ENCODE measurements around the gene CPNE9.

CPNE9 gene, protein sequence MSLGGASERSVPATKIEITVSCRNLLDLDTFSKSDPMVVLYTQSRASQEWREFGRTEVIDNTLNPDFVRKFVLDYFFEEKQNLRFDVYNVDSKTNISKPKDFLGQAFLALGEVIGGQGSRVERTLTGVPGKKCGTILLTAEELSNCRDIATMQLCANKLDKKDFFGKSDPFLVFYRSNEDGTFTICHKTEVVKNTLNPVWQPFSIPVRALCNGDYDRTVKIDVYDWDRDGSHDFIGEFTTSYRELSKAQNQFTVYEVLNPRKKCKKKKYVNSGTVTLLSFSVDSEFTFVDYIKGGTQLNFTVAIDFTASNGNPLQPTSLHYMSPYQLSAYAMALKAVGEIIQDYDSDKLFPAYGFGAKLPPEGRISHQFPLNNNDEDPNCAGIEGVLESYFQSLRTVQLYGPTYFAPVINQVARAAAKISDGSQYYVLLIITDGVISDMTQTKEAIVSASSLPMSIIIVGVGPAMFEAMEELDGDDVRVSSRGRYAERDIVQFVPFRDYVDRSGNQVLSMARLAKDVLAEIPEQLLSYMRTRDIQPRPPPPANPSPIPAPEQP

DNA sequence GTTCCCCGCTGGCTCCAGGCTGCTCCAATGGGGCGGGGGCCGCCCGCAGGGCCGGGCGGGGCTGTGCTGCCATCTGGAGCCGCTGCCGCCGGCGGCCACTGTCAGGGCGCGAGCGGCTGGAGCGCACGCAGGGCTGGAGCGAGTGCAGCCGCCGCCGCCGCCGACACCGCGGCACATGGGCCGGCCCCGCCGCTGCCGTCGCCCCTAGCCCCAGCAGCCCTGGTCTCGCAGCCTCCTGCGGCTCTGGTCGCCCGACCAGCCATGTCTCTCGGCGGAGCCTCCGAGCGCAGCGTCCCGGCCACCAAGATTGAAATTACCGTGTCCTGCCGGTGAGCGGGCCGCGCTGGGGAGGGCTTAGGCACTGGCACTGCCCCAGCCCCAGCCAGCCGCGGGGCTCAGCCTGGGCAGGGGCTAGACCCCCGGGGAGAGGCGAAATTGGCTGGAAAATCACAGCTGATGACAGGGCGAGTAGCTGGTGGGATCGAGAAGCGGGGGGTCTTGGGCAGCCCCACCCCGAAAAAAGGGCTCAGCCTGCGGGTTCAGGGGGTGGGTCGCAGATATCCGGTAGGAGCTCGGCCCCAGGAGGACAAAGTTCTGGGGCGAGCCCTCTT lies at the start of gene CPNE9:
CPNE9 (plus strand) TSS at position 98 of the 611 bp plus-strand sequence; CDS start at position 262, 164 bp downstream.
- DNase-seq, result no peak

DNA sequence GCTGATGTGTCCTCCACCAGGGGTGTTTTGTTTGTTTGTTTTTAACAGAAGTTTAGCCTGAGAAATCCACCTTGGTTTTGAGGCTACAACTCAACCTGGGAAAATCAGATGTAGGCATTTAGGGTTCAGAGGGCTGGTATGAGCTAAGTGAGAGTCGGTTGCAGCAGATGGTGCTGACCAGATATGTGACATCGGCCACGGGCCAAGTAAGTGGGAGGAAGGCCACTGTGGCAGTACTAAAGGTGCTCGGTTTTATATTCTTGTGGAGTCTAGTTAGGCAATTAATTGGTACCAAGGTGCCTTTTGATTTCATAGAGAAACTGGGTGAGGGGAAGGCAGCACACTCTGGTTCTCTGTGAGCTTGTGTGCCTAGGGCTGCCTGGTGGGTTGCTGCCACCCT lies 43.8 kb upstream of the CPNE9 start:
- DNase-seq, result no peak

DNA sequence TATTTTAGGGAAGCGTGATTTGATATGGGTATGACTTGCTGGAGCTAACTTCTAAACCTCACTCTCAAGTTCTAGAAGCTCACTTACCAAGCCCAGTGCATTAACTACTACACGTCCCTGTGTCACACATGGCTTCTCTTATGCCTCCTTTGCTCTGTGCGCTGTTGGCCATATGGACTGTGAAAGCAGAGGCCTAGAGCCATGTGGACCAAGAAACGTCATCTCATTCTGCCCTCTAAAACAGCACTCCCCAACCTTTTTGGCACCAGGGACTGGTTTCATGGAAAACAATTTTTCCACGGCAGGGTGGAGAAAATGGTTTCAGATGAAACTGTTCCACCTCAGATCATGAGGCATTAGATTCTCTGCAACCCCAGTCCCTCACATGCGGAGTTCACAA lies 42.7 kb upstream of the CPNE9 start:
- DNase-seq, result no peak

DNA sequence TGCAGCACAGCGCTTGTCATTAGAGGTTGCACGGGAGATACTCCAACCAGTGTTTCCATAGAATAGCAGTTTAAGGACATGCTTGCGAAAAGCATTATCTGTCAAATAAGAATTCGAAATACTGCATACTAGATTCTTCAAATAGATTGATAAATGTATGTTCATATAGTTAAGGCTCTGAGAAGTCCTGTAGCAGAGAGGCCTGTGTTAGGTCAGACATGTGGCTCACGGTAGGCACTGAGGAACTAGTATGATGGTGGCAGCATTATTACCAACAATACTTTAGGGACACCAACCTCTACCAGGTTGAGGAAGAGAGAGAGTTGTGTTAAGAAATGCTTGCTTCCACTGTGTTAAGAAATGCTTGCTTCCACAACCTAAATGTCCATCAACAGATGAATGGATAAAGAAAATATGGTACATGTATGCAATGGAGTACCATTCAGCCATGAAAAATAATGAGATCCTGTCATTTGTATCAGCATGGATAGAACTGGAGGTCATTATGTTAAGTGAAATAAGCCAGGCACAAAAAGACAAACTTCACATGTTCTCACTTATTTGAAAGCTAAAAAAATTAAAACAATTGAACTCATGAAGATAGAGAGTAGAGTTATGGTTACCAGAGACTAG lies 39.4 kb upstream of the CPNE9 start:
- DNase-seq, result no peak

DNA sequence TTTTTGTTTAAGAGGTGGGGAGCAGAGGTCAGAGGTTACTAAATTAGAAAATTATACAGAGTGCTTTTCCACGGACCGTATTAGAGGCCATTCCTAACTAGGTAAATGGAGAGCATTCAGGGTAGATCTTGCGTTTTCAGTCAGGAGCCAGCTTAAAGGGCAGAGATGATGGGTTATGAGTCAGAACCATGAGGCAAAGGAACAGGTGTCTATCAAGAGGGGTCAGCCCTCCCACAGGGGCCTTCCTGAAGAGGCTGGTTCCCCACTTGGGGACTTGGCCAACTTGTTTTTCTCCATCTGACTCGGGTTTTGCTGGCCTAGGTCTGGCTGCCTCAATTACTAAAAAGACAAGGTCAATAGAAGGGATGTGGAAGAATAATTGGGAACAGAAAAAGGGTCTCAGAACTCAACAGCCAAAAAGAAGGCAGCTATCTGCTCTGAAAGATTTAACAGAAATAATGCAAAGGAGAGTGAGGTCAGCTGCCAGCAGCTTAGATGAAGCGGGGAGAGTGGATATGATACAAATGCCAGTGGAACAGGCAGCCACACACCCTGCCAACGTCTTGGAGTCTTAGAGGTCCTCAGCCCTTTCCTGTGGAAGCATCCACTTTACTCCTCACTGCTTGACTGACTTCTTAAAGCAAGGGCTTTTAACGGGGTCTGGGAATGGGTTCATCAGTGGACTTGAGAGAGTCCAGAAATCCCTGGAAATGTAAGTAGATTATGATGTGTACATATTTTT lies 36.8 kb upstream of the CPNE9 start:
- no peak for DNase-seq

DNA sequence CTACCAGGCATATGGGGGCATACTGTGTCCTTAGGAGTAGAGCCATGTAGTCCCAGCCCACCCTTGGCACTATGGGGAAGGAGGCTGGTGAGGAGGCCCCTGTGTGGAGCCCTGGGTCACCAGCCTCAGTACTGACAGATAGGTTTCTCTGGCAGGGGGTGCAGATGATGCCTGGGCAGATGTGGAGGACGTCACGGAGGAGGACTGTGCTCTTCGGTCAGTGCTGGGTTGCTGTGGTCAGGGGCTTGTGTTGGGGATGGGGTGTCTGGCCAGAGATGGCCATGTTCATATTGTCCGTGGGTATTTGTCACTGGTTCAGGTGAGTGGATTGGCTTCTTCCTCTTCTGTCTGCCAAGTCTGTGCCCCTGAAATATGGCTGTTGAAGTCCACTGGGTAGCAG lies 34.4 kb upstream of the CPNE9 start:
- DNase-seq, result no peak

DNA sequence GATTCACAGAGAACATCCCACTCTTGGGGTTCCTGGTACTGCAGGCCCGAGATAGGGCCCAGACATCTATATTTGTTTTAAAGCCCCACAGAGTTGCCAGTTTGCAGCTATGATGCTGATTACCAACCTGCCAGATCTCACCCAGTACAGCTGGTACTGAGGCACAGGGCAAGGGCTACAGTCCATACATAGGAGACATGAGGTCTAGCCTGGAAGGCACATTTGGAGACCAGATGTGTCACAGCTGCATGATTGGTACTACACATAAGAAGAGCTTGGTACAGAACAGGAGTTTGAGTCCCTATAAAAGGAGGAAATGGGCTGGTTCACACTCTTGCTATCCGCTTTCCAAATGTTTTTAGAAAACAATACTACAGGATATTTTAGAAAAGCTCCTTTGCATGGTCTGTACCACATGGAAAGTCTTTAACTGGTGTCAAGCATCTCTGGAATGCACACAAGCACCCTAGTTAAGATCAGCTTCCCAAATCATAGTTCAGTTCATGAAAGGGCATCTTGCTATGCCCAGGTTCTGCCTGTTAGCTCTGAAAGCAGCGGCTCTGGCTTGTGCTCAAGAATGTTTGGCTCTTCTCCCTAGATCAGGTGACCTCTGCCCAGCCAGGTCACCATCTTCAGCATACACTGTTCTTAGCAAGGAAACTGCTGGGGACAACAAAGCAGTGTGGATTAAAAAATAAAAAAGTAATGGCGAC lies 33.8 kb upstream of the CPNE9 start:
- DNase-seq, result no peak

DNA sequence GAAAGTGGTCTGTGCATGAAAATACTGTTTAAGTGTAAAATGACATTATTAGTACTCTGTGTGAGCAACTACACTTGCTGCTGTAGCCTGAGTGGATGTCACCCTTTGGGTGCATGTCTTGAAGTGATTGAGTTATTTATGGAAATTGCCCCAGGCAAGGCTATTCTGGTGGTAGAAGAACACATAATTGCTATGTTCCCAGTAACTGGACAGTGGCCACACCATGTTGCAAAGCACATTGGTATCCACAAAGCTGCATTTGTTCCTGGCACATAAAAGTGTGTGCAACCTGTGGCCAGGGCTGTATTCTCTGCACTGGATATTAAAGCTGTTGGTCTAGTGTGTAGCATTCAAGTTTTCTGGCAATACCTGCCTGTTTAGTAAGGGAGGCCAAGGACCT lies 30.6 kb upstream of the CPNE9 start:
- DNase-seq, result no peak

DNA sequence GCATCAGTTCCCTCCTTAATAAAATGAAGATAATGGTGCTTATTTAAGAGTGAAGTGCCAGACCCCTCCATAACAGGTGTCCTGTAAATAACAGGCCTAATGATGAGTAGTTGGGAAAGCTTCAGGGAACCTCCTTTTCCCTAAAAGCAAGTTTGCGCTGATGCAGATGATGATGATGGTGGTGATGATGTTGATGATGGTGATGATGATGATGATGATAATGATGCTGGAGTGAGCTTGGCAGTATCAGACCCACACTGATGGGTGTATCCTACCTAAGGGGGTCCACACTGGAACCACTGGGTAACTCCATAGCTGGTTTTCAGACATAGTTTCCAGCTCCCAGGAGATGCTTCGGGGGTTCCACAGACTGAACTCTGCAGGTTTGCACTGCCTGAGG lies 29.9 kb upstream of the CPNE9 start:
- no peak for DNase-seq

DNA sequence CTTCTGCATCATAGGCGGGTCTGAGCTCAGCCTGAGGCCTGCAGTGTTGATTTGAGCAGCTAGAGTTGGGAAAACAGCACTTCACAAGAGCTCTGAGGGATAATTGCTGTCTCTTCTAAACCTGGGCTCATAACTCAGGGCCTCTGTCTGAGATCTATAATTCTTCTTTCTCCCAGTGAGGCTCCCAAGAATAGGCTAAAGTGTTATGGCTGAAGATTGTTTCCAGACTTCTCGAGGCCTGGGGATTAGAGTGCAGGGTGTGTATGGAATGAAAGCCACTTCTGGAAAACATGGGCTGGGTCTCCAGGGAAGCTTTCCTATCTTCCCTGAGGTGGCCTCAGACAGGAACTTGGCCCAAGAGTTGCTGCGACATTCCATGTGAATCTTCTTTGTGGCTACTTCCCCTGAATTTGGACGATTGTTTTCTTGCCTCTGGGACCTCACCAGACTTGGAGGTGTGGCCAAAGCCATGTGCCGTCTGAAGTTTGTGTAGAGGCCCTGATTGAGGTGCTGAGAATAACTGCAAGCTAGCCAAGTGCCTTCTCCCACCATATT lies 27.8 kb upstream of the CPNE9 start:
- DNase-seq, result no peak

DNA sequence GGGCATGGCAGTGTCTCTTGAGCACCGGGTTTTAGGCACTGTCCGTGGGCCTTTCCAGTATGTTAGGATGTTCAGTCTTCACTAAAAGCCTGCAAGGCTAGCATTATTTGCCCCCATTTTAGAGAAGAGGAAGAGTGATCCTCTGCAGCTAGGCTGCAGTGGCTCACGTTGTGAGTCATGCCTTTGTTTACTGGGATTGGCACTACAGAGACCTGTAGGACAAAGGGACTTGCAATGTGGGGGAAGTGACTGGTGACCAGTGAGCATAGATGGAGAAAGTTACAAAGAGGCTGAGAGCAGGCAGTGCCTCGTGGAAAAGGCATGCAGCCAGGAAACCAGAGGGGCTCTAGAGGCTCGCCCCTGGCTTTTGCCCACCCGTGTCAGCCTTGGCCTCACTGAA lies 26.8 kb upstream of the CPNE9 start:
- DNase-seq, result no peak

DNA sequence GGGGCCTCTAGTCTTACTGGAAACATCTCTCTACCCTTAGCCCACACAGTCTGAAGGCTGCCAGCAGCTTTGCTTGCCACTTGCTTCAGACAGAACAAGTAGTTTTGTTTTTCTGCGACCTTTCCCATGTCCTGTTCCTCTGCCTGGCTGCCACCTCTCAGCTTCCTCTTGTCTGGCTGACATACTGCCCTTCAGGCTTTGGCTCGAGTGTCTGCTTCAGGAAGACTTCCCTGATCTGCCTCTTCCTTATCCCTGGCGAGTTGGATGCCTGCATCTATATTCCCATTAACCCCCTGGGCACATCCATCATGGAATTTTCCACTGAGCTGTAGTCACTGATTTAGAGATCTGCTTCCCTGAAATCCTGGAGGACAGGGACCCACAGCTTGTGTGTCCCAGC lies 25.1 kb upstream of the CPNE9 start:
- DNase-seq, result no peak

DNA sequence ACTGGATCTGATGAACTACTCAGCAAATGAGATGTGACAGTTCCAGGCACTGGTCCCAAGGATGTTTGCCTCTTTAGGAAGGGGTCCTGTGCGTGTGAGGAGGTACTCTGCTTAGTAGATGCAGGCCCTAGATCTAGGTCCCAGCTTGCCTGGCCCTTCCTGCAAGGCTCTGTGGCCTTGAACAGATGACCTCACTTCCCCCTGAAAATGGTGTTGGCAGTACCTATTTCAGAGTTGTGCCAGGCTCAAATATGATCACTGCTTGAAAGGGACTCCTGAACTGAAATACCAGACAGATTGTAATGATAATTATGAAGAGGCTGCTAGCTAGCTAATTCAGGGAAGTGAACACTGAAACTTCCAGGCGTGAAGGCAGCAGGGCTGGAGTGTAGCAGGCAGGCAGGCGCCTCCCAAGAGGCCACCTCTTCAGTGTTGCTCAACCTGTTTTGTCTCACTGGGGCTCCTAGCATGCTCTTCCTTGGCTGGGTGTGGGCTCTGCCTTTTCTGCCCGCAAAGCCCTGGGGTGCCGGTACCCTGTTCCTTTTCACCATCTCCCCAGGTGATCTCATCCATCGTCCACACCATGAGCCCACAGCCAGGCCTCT lies 24.1 kb upstream of the CPNE9 start:
- DNase-seq, result no peak

DNA sequence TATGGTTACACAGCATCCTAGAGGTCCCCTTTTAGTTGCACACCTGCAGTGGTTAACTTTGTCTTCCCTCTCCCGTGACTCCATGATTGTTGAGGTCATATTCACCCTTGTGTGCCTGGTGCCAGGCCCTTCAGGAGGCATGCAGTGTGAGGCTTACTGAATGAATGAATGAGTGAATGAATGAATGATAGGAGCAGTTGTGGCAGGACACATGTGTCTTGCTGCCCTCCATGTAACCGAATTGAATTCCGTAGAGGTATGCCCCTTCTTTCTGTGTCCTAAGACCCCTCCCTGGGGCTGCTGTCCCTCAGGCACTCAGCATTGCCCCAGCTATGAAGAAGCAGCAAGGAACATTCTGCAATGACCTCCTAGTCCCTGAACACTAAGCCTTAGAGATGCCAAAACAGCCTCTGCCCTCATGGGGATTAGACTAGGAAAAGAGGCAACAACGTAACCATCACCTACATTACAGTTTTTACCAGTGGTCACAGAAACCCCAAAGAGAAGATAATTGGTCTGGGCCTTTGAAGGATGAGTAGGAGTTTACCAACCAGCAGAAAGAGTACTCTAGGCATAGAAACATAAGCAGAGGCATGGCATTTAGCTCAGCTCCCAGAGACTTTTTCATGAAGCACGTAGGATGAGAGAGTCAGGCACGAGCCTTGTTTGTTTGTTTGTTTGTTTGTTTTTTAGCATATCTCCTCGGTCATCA lies 22.5 kb upstream of the CPNE9 start:
- no peak for DNase-seq

DNA sequence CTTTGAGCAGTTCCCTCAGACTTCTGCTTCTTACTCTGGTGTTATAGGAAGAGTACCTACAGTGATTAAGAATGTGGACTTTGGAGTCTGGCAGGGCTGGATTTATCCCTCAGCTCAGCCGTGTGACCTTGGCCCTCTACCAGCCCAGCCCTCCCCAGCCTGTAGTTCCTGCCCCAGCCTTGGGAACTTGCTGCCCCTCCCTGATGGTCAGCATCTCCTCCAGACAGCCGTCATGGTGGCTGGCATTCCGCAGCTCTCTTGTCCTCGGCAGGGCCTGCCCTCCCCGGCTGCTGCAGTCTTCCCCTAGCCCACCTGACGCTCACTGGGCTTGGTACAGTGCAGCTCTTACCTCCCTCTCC lies 21.9 kb upstream of the CPNE9 start:
- no peak for DNase-seq

DNA sequence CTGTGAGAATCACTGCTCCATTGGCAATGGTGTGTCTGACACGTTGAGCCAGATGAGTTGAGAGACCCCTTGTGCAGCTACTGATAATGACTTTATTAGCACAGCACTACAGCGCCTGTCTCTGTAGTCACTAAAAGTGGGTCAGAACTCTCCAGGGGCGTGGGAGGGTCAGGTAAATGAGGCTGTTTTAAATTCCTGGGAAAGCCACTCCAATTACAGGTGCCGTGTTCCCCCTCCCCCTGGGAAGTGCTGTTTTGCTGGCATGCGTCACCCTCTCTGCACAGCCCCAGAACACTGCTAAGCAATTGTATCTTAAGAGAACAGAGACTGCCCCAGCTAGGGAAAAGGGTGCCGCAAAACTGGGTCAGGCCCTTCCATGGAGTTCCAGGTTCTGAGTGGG lies 21.5 kb upstream of the CPNE9 start:
- DNase-seq, result no peak

DNA sequence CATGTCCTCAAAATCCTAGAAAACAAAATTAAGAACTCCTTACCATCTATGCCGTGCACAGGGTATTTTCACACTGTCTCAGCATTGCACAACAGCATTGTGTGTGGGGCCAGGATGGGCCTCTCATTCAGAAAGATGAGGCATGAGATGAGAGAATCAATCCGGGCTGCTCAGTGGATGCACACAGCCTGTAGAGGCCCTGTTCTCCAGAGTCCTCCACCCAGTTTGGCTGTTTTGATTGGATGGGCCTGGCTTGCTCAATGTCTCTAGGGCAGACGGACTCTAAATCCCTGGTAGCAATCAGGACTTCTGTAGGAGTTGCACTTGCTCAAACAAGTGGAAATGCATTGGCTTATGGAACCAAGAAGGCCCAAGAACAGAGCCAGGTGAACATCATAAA lies 20.2 kb upstream of the CPNE9 start:
- DNase-seq, result no peak

DNA sequence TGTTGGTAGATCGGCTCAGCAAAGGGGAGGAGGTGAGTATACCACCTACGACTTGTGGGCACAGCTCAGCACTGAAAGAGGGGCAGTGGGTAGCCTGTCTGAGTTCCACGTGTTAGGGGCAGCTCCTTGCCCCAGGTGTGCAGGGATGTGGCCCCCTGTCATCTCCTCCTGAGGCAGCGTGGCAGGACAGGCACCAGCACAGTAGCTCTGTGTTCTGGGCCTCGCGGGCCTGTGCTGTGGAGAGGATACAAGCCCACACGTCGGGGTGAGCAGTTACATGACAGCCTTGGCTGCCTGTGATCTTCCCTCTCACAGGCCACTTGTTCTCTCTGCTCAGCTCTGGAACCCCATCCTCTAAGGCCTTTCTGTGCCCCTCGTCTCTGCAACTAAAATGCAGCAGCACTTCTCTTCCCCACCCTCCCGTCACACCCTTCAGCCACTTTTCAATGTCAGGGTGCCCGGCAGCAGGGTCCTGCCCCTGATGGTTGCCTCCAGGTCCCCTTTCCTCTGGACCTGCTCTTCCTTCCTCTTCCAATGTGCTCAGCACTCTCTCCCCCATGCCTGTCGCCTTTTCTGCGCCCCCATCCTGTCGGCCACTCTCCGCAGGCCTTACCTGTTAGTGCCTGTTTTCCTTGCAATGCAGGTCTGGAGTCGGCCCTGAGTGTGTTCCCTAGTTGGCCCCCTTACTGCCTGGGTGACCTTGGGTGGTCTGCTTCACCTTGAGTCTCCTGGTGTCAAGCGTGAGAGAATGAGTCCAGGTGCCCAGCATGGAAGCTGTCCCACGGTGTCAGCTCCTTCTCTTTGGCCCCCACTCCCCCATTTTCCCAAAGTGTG lies 18.2 kb upstream of the CPNE9 start:
- no peak for DNase-seq

DNA sequence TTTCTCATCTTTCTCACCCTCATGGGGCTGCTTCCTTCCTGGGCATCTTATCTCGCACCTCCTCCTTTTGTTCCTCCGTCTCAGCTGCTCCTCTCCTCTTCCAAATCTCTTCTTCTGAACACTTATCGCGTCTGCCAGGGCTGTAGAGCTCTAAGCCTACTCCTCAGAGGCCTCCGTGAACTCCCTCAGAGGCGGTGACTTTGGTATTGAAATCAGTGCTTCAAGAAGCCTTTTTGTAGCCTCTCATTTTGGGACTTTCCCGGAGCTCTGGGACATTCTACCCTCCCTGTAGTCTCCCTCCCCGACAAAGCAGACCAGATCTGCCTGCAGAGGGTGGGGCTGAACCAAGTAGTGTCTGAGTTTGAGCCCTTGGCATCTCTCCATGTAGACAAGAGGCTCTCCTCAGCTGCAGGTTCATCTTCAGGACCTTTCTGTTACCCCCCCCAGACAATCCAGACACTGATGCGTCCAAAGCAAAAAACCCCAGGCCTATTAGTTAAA lies 17.5 kb upstream of the CPNE9 start:
- no peak for DNase-seq

DNA sequence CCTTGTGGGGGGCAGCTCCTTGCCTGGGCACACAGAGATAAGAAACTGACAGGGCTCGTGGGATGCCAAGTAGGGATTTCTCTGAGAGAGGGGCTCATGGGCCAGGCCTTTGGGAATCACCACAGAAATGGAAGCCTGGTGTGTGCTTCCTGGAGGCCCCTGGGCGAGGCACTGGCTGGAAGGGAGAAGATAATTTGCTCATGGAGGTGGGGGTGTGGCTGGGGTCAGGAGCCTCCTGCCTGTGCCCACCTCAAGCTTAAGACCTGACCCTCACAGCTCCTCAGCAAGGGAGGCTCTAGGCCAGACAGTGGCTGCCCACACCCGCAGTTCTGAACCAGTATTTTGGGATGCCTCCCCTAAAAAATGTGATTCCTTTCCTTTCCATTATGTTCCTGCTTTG lies 16.9 kb upstream of the CPNE9 start:
- DNase-seq, result no peak
